ENCODE data around the gene SERPINA4.

DNA sequence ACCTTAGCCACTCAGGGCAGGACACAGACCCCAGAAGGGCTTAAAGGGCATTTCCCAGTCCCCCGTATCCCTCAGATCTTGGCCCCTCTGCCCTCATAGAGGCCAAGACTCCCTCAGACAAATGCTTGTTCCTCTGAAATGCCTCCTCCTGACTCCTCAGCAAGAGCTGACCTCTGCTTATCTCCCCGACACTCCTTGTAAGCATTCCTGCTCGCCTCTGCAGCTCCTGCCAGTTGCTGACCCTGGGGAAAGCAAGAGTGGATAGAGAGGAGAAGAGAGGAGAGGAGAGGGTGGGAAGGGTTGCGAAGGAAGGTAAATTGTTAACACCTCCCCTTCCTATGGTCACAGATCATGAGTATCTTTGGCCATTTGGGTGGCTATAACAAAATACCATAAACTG lies 27.1 kb downstream of the SERPINA4 start:
- TF ChIP-seq, protein P1, sequence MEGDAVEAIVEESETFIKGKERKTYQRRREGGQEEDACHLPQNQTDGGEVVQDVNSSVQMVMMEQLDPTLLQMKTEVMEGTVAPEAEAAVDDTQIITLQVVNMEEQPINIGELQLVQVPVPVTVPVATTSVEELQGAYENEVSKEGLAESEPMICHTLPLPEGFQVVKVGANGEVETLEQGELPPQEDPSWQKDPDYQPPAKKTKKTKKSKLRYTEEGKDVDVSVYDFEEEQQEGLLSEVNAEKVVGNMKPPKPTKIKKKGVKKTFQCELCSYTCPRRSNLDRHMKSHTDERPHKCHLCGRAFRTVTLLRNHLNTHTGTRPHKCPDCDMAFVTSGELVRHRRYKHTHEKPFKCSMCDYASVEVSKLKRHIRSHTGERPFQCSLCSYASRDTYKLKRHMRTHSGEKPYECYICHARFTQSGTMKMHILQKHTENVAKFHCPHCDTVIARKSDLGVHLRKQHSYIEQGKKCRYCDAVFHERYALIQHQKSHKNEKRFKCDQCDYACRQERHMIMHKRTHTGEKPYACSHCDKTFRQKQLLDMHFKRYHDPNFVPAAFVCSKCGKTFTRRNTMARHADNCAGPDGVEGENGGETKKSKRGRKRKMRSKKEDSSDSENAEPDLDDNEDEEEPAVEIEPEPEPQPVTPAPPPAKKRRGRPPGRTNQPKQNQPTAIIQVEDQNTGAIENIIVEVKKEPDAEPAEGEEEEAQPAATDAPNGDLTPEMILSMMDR (conservative IDR thresholded peaks at IDR 0.05; ENCODE audit: low read length), result no peak
- TF ChIP-seq EZH2phosphoT487 (IDR thresholded peaks at IDR 0.05; ENCODE audit: borderline replicate concordance), result no peak

Measured in Loucy (cell line).